GM23338 (cell line): ENCODE data around the gene APOD. TPM values are rescaled to one million over a fixed set of nuclear protein-coding genes. Genes with fewer than 3 reads are reported as not detected.
"Not testable (repeated sequence)": the region's sequence is repeated elsewhere in the genome, so short reads cannot be mapped to it uniquely, and the experiment has no call there.

ENCODE experiments used
- ATAC-seq: fragments of 200-7000 bp; cut with Tn5 transposase; 3 replicates; pipeline ENCODE4 v1.9.1; 2020
- DNase-seq: peaks from one replicate; pipeline ENCODE4 v3.0.0-alpha.2; 2015; ENCODE audit warnings: low spot score
- H2AFZ ChIP-seq: fragments of 200-600 bp; sonication (generic); 2 replicates; pipeline ENCODE4 v1.8.0; 2016; ENCODE audit warnings: antibody characterized with exemption, mild to moderate bottlenecking, moderate library complexity
- H3F3A ChIP-seq: fragments of 200-600 bp; sonication (generic); replicated peaks from 2 replicates; pipeline ENCODE4 v1.8.0; 2017; ENCODE audit warnings: antibody characterized with exemption, mixed run types, low read depth
- H3K27ac ChIP-seq: fragments of 200-600 bp; sonication (generic); 2 replicates; pipeline ENCODE4 v1.6.1; 2016; ENCODE audit warnings: low read depth
- H3K27me3 ChIP-seq: fragments of 200-600 bp; sonication (generic); 2 replicates; pipeline ENCODE4 v1.8.0; 2016; ENCODE audit warnings: mild to moderate bottlenecking, mixed run types, moderate library complexity; ENCODE audit not compliant: insufficient read depth
- H3K36me3 ChIP-seq: fragments of 200-600 bp; sonication (generic); 2 replicates; pipeline ENCODE4 v1.8.0; 2016; ENCODE audit warnings: mild to moderate bottlenecking; ENCODE audit not compliant: insufficient read depth
- H3K4me1 ChIP-seq: fragments of 200-600 bp; sonication (generic); 2 replicates; pipeline ENCODE4 v1.8.0; 2016; ENCODE audit warnings: mild to moderate bottlenecking, moderate library complexity; ENCODE audit not compliant: insufficient read depth
- H3K4me2 ChIP-seq: fragments of 200-600 bp; sonication (generic); 2 replicates; pipeline ENCODE4 v1.7.1; 2017; ENCODE audit warnings: mixed run types
- H3K4me3 ChIP-seq: fragments of 200-600 bp; sonication (generic); 2 replicates; pipeline ENCODE4 v1.6.1; 2016; ENCODE audit warnings: mixed run types
- H3K79me2 ChIP-seq: fragments of 200-600 bp; sonication (generic); replicated peaks from 2 replicates; pipeline ENCODE4 v1.8.0; 2017; ENCODE audit warnings: mild to moderate bottlenecking; ENCODE audit not compliant: insufficient read depth
- H3K9me2 ChIP-seq: fragments of 200-600 bp; sonication (generic); 2 replicates; pipeline ENCODE4 v1.8.0; 2017; ENCODE audit not compliant: insufficient read depth
- H4K20me1 ChIP-seq: fragments of 200-600 bp; sonication (generic); replicated peaks from 2 replicates; pipeline ENCODE4 v1.8.0; 2017; ENCODE audit warnings: mild to moderate bottlenecking; ENCODE audit not compliant: insufficient read depth
- H3K27ac Mint-ChIP-seq: 2 replicates; pipeline ENCODE4 v1.8.0; 2020; ENCODE audit warnings: inconsistent platforms, mild to moderate bottlenecking, moderate library complexity, mixed read lengths
- H3K27me3 Mint-ChIP-seq: 3 replicates; pipeline ENCODE4 v1.8.0; 2022; ENCODE audit warnings: low read depth, mild to moderate bottlenecking, moderate library complexity, mixed read lengths, inconsistent platforms; ENCODE audit not compliant: insufficient read depth, poor library complexity
- H3K36me3 Mint-ChIP-seq: 3 replicates; pipeline ENCODE4 v1.8.0; 2021; ENCODE audit warnings: low read depth, mild to moderate bottlenecking, inconsistent platforms, moderate library complexity, mixed read lengths
- H3K4me1 Mint-ChIP-seq: 3 replicates; pipeline ENCODE4 v1.8.0; 2020; ENCODE audit warnings: mild to moderate bottlenecking, inconsistent platforms, mixed read lengths
- H3K4me3 Mint-ChIP-seq: 3 replicates; pipeline ENCODE4 v1.8.0; 2021; ENCODE audit warnings: moderate library complexity, mild to moderate bottlenecking, inconsistent platforms, mixed read lengths
- H3K9me3 Mint-ChIP-seq: 3 replicates; pipeline ENCODE4 v1.8.0; 2020; ENCODE audit warnings: moderate library complexity, mild to moderate bottlenecking, inconsistent platforms, mixed read lengths
- polyA plus RNA-seq: library from polyadenylated mRNA; unstranded; fragments of >200 nt; fragmentation: Nextera tagmentation; extraction: Ambion mirVana; gene quantifications from 2 replicates; pipeline ENCODE4 v1.2.1, GENCODE V29; 2016
- total RNA-seq: library from RNA; depleted of rRNA; stranded (reverse); fragments of >200 nt; shearing (Covaris generic); gene quantifications from 2 replicates; pipeline ENCODE4 v1.2.3, GENCODE V29; 2014

APOD gene
- total and polyA plus RNA-seq, 2 experiments from 2014 or later: not detected

DNA sequence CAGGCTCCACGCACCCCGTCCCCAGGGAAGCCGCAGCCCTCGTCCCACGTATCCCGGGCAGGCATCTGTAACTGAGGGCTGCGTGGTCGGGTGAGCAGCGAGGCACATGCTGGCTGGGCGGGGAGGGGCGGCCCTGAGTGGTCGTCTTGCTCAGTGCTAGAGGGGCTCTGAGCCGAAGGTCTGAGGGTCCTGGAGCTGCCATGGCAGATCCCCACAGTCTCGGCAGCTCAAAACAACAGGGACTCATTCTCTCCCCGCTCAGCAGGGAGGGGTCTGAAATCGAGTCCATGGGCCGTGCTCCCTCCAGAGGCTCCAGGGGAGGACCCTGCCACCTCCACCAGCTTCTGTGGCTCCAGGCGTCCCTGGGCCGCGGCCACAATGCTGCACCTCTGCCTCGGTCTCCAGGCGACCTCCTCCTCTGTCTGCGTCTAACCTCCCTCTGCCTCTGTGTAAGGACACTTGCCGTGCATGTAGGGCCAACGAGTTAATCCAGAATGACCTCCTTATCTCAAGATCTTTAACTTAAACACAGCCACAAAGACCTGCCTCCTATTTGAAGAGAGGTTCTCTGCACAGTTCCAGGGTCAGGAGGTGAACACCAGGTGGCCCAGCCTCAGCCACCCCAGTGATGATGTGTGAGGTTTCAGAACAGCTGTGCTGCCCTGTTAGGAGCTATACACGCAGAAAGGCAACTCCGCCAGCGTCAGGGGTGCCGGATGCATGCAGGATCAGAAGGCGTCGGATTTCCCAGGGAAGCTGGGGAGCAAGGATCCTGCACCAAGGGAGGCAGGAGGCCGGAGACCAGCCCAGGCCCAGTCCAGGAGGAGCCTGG is 46.6 kb upstream of the APOD start:
- H3K27ac ChIP-seq, H2AFZ ChIP-seq, H3F3A ChIP-seq, H3K36me3 ChIP-seq, H3K4me3 ChIP-seq, H3K27me3 ChIP-seq, H3K4me3 Mint-ChIP-seq, H3K36me3 Mint-ChIP-seq, H3K27ac Mint-ChIP-seq, ATAC-seq, H3K4me1 ChIP-seq, DNase-seq, H3K9me3 Mint-ChIP-seq, H3K4me2 ChIP-seq, H3K27me3 Mint-ChIP-seq, H3K9me2 ChIP-seq, H3K79me2 ChIP-seq, H4K20me1 ChIP-seq: not testable (repeated sequence)
- peaks cover 10% of the 10 kb centered on the region for H3K4me1 Mint-ChIP-seq

DNA sequence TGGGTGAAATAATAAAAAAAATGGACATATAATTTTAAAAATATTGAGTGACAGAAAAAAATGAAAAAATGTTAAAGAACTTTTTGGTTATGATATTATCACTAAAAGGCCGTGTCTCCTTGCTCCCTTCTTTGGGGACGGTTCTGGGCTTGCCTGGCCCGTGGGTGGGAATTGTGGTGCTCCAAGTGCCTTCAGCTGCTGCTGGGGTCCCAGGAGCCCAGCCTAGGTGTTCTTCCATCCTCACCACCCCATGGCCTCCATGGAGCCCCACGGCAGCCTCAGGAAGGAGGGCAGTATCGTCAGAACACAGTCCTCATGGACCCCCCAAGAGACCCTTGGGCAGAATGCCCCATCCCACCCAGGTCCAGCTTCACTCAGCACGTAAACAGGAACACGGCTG is 45.9 kb upstream of the APOD start:
- not testable (repeated sequence) for H3K79me2 ChIP-seq

DNA sequence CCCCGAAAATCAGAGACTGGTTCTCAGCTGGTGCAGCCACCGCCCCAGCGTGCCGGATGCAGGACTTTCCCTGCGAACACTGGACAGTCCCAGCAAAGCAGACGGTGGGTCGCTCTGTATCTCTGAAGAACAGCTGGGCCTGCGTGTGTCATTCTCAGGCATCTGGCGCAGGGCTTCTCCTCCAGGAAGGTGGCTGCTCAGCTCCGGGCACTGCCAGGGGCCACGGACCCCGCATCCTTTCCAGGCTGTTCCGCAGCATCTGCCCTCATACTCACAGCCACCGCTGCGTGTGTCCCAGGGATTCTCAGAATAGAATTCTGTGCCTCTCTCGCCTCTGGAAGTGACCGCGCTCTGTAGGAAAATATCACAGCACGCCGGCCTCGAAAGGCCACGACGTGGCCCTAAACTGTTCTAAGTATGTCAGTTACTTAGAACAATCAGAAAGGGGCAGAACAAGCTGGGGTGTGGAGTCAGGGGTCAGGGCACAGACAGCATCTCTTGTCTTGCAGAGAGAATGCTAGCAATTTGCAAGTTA is 44.7 kb upstream of the APOD start:
- not testable (repeated sequence) for ATAC-seq, H3K27ac Mint-ChIP-seq, DNase-seq

More for the DNA sequence above, 45.9 kb upstream of the APOD start:
- H3K36me3 Mint-ChIP-seq, H3K4me2 ChIP-seq, H3K27ac ChIP-seq, H3K9me3 Mint-ChIP-seq, H3K9me2 ChIP-seq, H3K4me1 ChIP-seq, DNase-seq, H3K4me3 ChIP-seq, H3K36me3 ChIP-seq, H3F3A ChIP-seq, H2AFZ ChIP-seq, H3K27me3 Mint-ChIP-seq, ATAC-seq, H4K20me1 ChIP-seq, H3K27me3 ChIP-seq, H3K4me3 Mint-ChIP-seq, H3K27ac Mint-ChIP-seq: not testable (repeated sequence)
- H3K4me1 Mint-ChIP-seq: peaks cover 10% of the 10 kb centered on the region

DNA sequence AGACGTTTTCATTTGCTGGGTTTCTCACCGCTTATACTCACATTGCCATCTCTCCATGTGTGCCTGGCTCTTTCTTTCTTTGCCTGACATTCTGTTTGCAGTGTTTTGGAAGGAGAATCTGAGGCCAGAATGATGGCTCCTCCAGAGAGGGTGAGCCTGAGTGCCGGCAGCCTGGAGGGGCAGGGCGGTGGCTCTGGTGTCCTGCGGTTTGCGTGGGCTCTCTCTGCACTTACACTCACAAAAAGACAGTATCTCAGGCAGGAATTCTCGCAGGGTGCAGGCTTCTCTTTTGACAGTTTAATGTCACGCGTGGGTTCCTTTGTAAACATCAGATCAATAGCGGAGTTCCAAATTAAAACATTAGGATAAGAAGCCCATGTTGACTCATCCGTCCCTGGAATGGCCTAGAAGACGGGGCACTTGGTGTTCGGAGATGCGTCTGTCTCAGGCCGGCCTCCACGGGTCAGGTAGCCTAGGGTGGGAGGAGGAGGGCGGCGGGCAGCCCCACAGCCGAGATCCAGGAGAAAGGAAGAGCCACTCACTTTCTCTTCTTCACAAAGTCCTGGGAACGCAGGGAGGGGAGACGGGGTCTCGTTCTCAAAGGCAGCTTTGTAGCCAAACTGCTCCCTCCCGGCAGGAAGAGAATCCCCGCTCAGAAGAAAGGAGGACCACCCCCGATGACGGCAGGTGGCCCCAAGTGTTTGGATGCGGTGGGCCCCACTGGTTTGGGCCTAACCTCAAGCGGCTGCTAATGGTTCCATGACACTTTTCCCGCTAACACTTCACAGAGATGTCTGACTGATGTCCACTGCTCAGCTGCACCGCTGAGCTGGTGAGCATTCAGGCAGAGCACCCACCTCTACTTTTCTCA is 44.0 kb upstream of the APOD start:
- not testable (repeated sequence) for H3K27me3 Mint-ChIP-seq, H3K4me1 ChIP-seq, H3K36me3 ChIP-seq, H3K9me2 ChIP-seq, ATAC-seq, H4K20me1 ChIP-seq, DNase-seq, H3K27ac Mint-ChIP-seq, H3K36me3 Mint-ChIP-seq, H2AFZ ChIP-seq, H3K79me2 ChIP-seq, H3K27me3 ChIP-seq, H3K9me3 Mint-ChIP-seq, H3K4me2 ChIP-seq, H3F3A ChIP-seq, H3K4me3 ChIP-seq, H3K27ac ChIP-seq
- Mint-ChIP-seq H3K4me3 (peak overlapping the region; percentile 37; the same call in 1 of the 3 replicates), H3K4me1 (peaks cover 10% of the 10 kb centered on the region)

More for the DNA sequence above, 44.7 kb upstream of the APOD start:
- not testable (repeated sequence) for H3K4me3 ChIP-seq, H3K4me2 ChIP-seq, H3K36me3 Mint-ChIP-seq, H3K27ac ChIP-seq, H3K27me3 Mint-ChIP-seq, H4K20me1 ChIP-seq, H3K9me3 Mint-ChIP-seq, H3K4me3 Mint-ChIP-seq, H3K36me3 ChIP-seq, H3K4me1 ChIP-seq, H3K79me2 ChIP-seq, H2AFZ ChIP-seq, H3K27me3 ChIP-seq, H3K9me2 ChIP-seq, H3F3A ChIP-seq
- H3K4me1 Mint-ChIP-seq: peaks cover 10% of the 10 kb centered on the region

DNA sequence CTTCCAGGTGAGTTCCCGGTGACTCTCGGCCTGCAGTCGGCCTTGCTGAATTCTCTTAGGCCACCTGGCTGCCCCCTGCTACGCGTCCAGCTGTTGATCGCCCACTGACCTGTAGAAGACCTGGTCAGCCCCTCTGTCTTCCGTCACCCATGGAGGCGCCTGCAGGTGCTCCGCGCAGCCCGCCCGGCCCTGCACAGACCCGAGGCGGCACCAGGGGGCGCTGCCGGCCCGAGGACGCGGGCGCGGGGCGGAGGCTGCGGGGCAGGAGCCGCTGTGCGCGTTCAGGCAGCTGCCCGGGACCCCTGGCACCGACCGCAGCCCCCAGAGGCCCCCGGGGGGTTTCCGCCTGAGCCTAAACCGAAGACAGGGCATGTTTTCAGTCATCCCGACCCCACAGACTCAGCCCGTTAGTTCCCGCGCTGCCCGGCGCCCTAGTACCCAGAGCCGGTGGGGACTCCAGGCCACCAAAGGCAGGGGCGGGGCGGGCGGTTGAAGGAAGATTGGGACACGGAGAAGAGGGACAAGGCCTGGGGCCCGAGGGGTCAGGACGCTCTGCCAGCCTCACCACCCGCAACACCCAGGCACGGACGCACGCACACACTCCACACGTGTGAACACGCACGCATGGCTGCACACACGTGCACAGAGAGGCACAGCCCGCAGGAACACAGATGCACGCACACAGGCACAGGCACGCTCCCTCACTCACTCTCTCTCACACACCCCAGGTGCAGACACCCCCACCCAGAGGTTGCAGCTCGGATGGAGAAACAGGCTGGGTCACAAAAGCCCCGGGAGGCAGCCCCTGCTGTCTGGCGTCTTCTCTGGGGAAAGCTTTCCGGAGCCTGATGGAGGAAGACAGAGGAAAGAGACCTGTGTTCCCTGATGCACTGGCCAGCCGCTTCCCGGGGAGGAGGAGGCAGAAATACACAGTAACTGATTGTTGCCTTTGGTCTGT is 41.1 kb upstream of the APOD start:
- H3K27ac ChIP-seq, H3K4me1 ChIP-seq, H3K79me2 ChIP-seq, H3K27me3 ChIP-seq, H3F3A ChIP-seq, DNase-seq, H4K20me1 ChIP-seq, H3K9me2 ChIP-seq, H2AFZ ChIP-seq, H3K27ac Mint-ChIP-seq, H3K27me3 Mint-ChIP-seq, H3K9me3 Mint-ChIP-seq, H3K36me3 ChIP-seq, H3K4me3 ChIP-seq, H3K36me3 Mint-ChIP-seq, H3K4me2 ChIP-seq: not testable (repeated sequence)
- H3K4me3 Mint-ChIP-seq: peak overlapping the region; percentile 32; the same call in 1 of the 3 replicates
- ATAC-seq: peak; percentile 91
- H3K4me1 Mint-ChIP-seq: peaks cover 10% of the 10 kb centered on the region

DNA sequence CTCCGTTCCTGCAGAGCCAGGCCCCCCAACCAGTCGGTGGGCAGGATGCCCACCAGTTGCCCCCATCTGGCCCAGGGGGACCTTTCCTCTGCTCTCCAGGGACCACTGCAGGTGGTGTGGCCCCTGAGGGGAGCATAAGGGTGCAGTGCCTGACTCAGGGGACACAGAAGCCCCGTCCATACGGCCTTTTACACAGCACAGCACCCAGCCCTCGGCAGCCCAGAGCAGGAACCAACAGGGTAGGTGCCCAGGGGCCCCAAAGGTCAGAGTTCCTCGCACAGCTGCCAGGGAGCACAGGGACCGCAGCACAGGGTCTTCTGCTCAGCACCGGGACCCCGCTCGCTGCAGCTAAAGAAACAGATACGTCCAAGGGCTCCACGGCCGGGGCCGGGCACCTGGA is 40.4 kb upstream of the APOD start:
- H3K4me2 ChIP-seq, H3K4me3 Mint-ChIP-seq, H4K20me1 ChIP-seq, H3K4me3 ChIP-seq, DNase-seq, H3K9me3 Mint-ChIP-seq, H3K27ac ChIP-seq, H2AFZ ChIP-seq, H3K9me2 ChIP-seq, H3K4me1 ChIP-seq, H3K27me3 Mint-ChIP-seq, H3K36me3 ChIP-seq, H3K79me2 ChIP-seq, H3K36me3 Mint-ChIP-seq, H3F3A ChIP-seq, H3K27me3 ChIP-seq, H3K27ac Mint-ChIP-seq: not testable (repeated sequence)
- peaks cover 10% of the 10 kb centered on the region for H3K4me1 Mint-ChIP-seq
- peak; percentile 41 for ATAC-seq
